HCT116 (cell line): Measurements from ENCODE around the gene SLC1A4. TPM values are rescaled to one million over a fixed set of nuclear protein-coding genes. Genes with fewer than 3 reads are reported as not detected.

Experiments
- ATAC-seq: fragments of 200-7000 bp; cut with Tn5 transposase; 2 replicates; pipeline ENCODE4 v1.9.1; 2020; ENCODE audit warnings: mild to moderate bottlenecking, moderate library complexity
- BruUV-seq: library from RNA; stranded (reverse); fragments of 400-500 nt; replicated peaks from 2 replicates; lab custom pipeline; 2021; lab: Mats Ljungman, UMichigan
- CTCF ChIA-PET: fragments of 300-600 bp; sonication (Branson Sonifier 250); formaldehyde crosslinking; loops from one replicate; lab custom pipeline; 2021; ENCODE audit warnings: antibody characterized with exemption; lab: Charles Lee
- POLR2A ChIA-PET: fragments of 300-600, 350-600 bp; sonication (Branson Sonifier 250); formaldehyde crosslinking; loops from one replicate; lab custom pipeline; 2021; ENCODE audit warnings: antibody characterized with exemption; lab: Charles Lee
- RAD21 ChIA-PET, 2 experiments: fragments of 300-600 bp; sonication (Branson Sonifier 250); formaldehyde crosslinking; loops; one replicate each; lab custom pipeline; 2023; ENCODE audit warnings: low total read pairs in 2 of 2; ENCODE audit not compliant: uncharacterized antibody in 2 of 2, unreplicated experiment in 2 of 2, low non-redundant PET in 1 of 2; lab: Charles Lee
- DNase-seq: peaks from one replicate; pipeline ENCODE4 v3.0.0-alpha.2; 2010; ENCODE audit warnings: low read depth, low spot score
- H2AFZ ChIP-seq: fragments of 200-600 bp; shearing (Covaris generic), sonication (generic); 2 replicates; pipeline ENCODE4 v1.6.1; 2017; ENCODE audit warnings: low read depth, mixed run types, mixed read lengths, antibody characterized with exemption, low read length; ENCODE audit not compliant: poor library complexity, severe bottlenecking
- H3K27ac ChIP-seq: 2 replicates; pipeline ENCODE4 v1.5.1; 2012; ENCODE audit warnings: low read depth, low read length
- H3K27me3 ChIP-seq: fragments of 200-600 bp; sonication (generic); 2 replicates; pipeline ENCODE4 v1.6.1; 2016; ENCODE audit warnings: mixed run types, low read length, mixed read lengths; ENCODE audit not compliant: insufficient read depth
- H3K36me3 ChIP-seq, 2 experiments: fragments of 200-500 bp in 1 of 2; fragments of 200-600 bp in 1 of 2; sonication (Bioruptor generic) in 1 of 2; sonication (generic) in 1 of 2; 2 replicates each; pipeline versions ENCODE4 v1.5.1 to v1.6.1; 2014 to 2016; ENCODE audit warnings: low read length in 2 of 2, inconsistent platforms in 1 of 2, mixed read lengths in 1 of 2, mixed run types in 1 of 2; ENCODE audit not compliant: insufficient read depth in 2 of 2, control insufficient read depth in 1 of 2
- H3K4me1 ChIP-seq, 2 experiments: fragments of 200-600 bp in 1 of 2; sonication (generic) in 1 of 2; 2 replicates each; pipeline versions ENCODE4 v1.5.1 to v1.6.1; 2012 to 2017; ENCODE audit warnings: low read length in 2 of 2, inconsistent platforms in 1 of 2, mild to moderate bottlenecking in 1 of 2, mixed read lengths in 1 of 2, mixed run types in 1 of 2, moderate library complexity in 1 of 2; ENCODE audit not compliant: insufficient read depth in 2 of 2, control insufficient read depth in 1 of 2
- H3K4me2 ChIP-seq: fragments of 200-600 bp; sonication (generic); 2 replicates; pipeline ENCODE4 v1.6.1; 2017; ENCODE audit warnings: mixed run types, low read length, mixed read lengths
- H3K4me3 ChIP-seq, 2 experiments: fragments of 200-600 bp in 1 of 2; sonication (generic) in 1 of 2; replicated peaks in 1 of 2; 2 replicates each; pipeline ENCODE4 v1.5.1; 2011 to 2016; ENCODE audit warnings: low read length in 2 of 2, control low read depth in 1 of 2, low read depth in 1 of 2, mild to moderate bottlenecking in 1 of 2, mixed read lengths in 1 of 2, mixed run types in 1 of 2
- H3K79me2 ChIP-seq: fragments of 200-600 bp; sonication (generic); 2 replicates; pipeline ENCODE4 v1.6.1; 2017; ENCODE audit warnings: mild to moderate bottlenecking, mixed run types, low read length, moderate library complexity, mixed read lengths; ENCODE audit not compliant: insufficient read depth
- H3K9ac ChIP-seq: fragments of 200-600 bp; sonication (generic); 2 replicates; pipeline ENCODE4 v1.6.1; 2016; ENCODE audit warnings: low read length, mixed read lengths
- H3K9me2 ChIP-seq: fragments of 200-600 bp; sonication (generic), shearing (Covaris generic); 2 replicates; pipeline ENCODE4 v1.6.1; 2017; ENCODE audit warnings: mixed run types, mild to moderate bottlenecking, moderate library complexity; ENCODE audit not compliant: insufficient read depth
- H3K9me3 ChIP-seq, 2 experiments: fragments of 200-500 bp in 1 of 2; fragments of 200-600 bp in 1 of 2; sonication (Bioruptor generic) in 1 of 2; sonication (generic) in 1 of 2; 2 replicates each; pipeline ENCODE4 v1.6.1; 2014 to 2017; ENCODE audit warnings: low read length in 2 of 2, mixed read lengths in 2 of 2, inconsistent platforms in 1 of 2, low read depth in 1 of 2, mild to moderate bottlenecking in 1 of 2, mixed run types in 1 of 2, moderate library complexity in 1 of 2; ENCODE audit not compliant: control insufficient read depth in 1 of 2, insufficient read depth in 1 of 2
- H4K20me1 ChIP-seq: fragments of 200-600 bp; sonication (generic), shearing (Covaris generic); 2 replicates; pipeline ENCODE4 v1.6.1; 2017; ENCODE audit warnings: mixed run types, mild to moderate bottlenecking, moderate library complexity; ENCODE audit not compliant: insufficient read depth
- POLR2A ChIP-seq: IDR thresholded peaks from 2 replicates; pipeline ENCODE4 v1.7.0; 2011; ENCODE audit warnings: borderline replicate concordance; ENCODE audit not compliant: insufficient read depth, insufficient read length; ENCODE audit errors: extremely low read depth
- RAD21 ChIP-seq: IDR thresholded peaks from 2 replicates; pipeline ENCODE4 v1.6.1; 2012; ENCODE audit warnings: low read depth, mild to moderate bottlenecking
- SIN3A ChIP-seq: IDR thresholded peaks from 2 replicates; pipeline ENCODE4 v1.6.1; 2012; ENCODE audit warnings: low read depth
- SRF ChIP-seq: IDR thresholded peaks from 2 replicates; pipeline ENCODE4 v1.6.1; 2012; ENCODE audit warnings: low read depth
- ZNF274 ChIP-seq: fragments of 200-500 bp; sonication (Bioruptor generic); IDR thresholded peaks from 2 replicates; pipeline ENCODE4 v1.6.1; 2014; ENCODE audit warnings: mild to moderate bottlenecking, low read depth, low read length, inconsistent platforms
- intact Hi-C: fragments of 100-400 bp; cut with micrococcal nuclease; formaldehyde crosslinking; loops from 2 replicates; pipeline ENCODE4 v1.10.0; 2022
- total RNA-seq: library from RNA; stranded (reverse); gene quantifications from one replicate; pipeline ENCODE4 v1.2.1, GENCODE V29; 2021; ENCODE audit not compliant: unreplicated experiment
- TF ChIP-seq, protein P1 (sequence below), 3 experiments: fragments of 200-600 bp in 1 of 3; sonication (generic) in 1 of 3; IDR thresholded peaks in 2 of 3; conservative IDR thresholded peaks in 1 of 3; 2 replicates each; pipeline ENCODE4 v1.5.1; 2012 to 2017; ENCODE audit warnings: low read depth in 2 of 3, low read length in 2 of 3, antibody characterized with exemption in 1 of 3, borderline replicate concordance in 1 of 3, control low read depth in 1 of 3, mild to moderate bottlenecking in 1 of 3, mixed read lengths in 1 of 3, mixed run types in 1 of 3, moderate library complexity in 1 of 3; ENCODE audit not compliant: insufficient read depth in 1 of 3
- TF ChIP-seq, protein P2 (sequence below): IDR thresholded peaks from 2 replicates; pipeline ENCODE4 v1.6.1; 2012

Gene SLC1A4
- total RNA-seq, 1 experiment from 2014 or later = 9.2 TPM

DNA sequence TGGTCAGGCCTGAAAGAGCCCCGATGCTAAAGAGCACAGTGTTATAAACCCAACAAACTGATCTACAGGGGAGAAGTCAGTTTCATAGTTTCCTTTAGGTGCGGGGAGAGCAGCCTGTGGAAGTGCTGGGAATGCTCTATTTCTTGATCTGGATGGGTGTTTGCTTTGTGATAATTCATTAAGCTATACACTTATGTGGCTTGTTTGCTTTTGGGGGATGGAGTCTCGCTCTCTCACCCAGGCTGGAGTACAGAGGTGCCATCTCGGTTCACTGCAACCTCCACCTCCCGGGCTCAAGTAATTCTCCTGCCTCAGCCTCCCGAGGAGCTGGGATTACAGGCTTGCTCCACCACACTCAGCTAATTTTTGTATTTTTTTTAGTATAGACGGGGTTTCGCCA is 37.0 kb downstream of the SLC1A4 start:
- DNase-seq (no peak), ATAC-seq (no peak)
- Histone ChIP-seq H3K4me1 (peaks cover 0 to 7% of the 10 kb centered on the region in 2 experiments; a peak in 1 of 4 replicates), H3K27ac (no peak overlapping the region), H3K9me3 (no peaks in the 10 kb centered on the region), H3K4me2 (no peak overlapping the region), H3K4me3 (no peak overlapping the region), H4K20me1 (no peaks in the 10 kb centered on the region), H2AFZ (no peak overlapping the region), H3K36me3 (no peaks in the 10 kb centered on the region), H3K27me3 (no peaks in the 10 kb centered on the region), H3K79me2 (no peaks in the 10 kb centered on the region), H3K9me2 (no peaks in the 10 kb centered on the region), H3K9ac (no peak overlapping the region)
- intact Hi-C loops = no loop called here
- RAD21 ChIA-PET = no interaction called here
- CTCF ChIA-PET = no interaction called here
- no TSS peak for BruUV-seq
- POLR2A ChIA-PET = no interaction called here
- TF ChIP-seq, protein P1, sequence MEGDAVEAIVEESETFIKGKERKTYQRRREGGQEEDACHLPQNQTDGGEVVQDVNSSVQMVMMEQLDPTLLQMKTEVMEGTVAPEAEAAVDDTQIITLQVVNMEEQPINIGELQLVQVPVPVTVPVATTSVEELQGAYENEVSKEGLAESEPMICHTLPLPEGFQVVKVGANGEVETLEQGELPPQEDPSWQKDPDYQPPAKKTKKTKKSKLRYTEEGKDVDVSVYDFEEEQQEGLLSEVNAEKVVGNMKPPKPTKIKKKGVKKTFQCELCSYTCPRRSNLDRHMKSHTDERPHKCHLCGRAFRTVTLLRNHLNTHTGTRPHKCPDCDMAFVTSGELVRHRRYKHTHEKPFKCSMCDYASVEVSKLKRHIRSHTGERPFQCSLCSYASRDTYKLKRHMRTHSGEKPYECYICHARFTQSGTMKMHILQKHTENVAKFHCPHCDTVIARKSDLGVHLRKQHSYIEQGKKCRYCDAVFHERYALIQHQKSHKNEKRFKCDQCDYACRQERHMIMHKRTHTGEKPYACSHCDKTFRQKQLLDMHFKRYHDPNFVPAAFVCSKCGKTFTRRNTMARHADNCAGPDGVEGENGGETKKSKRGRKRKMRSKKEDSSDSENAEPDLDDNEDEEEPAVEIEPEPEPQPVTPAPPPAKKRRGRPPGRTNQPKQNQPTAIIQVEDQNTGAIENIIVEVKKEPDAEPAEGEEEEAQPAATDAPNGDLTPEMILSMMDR (IDR thresholded peaks at IDR 0.05 in 2 of 3, conservative IDR thresholded peaks at IDR 0.05 in 1 of 3; ENCODE audit: borderline replicate concordance in 1 of 3, insufficient read depth in 1 of 3, low read depth in 2 of 3, low read length in 2 of 3) = no peak
- TF ChIP-seq SRF = no peak
- no peak for TF ChIP-seq RAD21
- no peak for TF ChIP-seq SIN3A
- no peak for TF ChIP-seq POLR2A
- TF ChIP-seq ZNF274 = no peak
- TF ChIP-seq, protein P2, sequence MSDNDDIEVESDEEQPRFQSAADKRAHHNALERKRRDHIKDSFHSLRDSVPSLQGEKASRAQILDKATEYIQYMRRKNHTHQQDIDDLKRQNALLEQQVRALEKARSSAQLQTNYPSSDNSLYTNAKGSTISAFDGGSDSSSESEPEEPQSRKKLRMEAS = no peak
